Mesothelial cell of epicardium (in vitro differentiated cells): ENCODE measurements around the gene STEAP4. TPM values are rescaled to one million over a fixed set of nuclear protein-coding genes. Genes with fewer than 3 reads are reported as not detected.

ENCODE experiments used
- DNase-seq, 2 experiments: peaks; one replicate each; pipeline ENCODE4 v3.0.0; 2021; ENCODE audit warnings: low spot score in 2 of 2; ENCODE audit not compliant: unreplicated experiment in 2 of 2
- H3K27ac Mint-ChIP-seq: 2 replicates; pipeline ENCODE4 v1.8.0; 2021; ENCODE audit warnings: mixed read lengths
- H3K27me3 Mint-ChIP-seq: 2 replicates; pipeline ENCODE4 v1.8.0; 2021; ENCODE audit warnings: low read depth, mixed read lengths
- H3K36me3 Mint-ChIP-seq: 2 replicates; pipeline ENCODE4 v1.8.0; 2021; ENCODE audit warnings: mixed read lengths
- H3K4me1 Mint-ChIP-seq: 2 replicates; pipeline ENCODE4 v1.8.0; 2021; ENCODE audit warnings: mixed read lengths
- H3K4me3 Mint-ChIP-seq: 2 replicates; pipeline ENCODE4 v1.8.0; 2021; ENCODE audit warnings: mild to moderate bottlenecking, moderate library complexity, mixed read lengths
- H3K9me3 Mint-ChIP-seq: 2 replicates; pipeline ENCODE4 v1.8.0; 2021; ENCODE audit warnings: mixed read lengths
- total RNA-seq: library from RNA; stranded (reverse); gene quantifications from 3 replicates; pipeline ENCODE4 v1.2.1, GENCODE V29; 2021
- TF ChIP-seq, protein P1 (sequence below): fragments of 200-600 bp; sonication (generic); IDR thresholded peaks from one replicate; pipeline ENCODE4 v1.5.0; 2021; ENCODE audit warnings: antibody characterized with exemption; ENCODE audit not compliant: unreplicated experiment

STEAP4 gene
- total RNA-seq, 1 donor from 2014 or later, result 0.18 TPM

DNA sequence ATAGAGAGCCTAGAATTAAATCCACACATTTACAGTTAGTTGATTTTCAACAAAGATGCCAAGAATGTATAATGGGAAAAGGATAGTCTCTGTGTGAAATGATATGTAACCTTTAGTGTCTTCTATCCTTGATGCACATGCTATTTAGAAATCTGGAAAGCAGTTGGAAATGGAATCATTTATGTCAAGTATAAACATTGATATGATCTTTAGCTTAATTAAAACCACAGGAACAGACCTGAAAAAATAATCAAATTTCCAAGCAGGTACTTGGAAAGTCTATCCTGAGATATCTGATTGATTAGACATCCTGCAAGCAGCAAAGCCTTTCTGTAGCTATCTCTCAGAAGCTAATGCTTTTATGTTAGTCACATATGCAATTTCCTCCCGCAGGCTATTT, 62.4 kb downstream of the STEAP4 start:
- Mint-ChIP-seq H3K4me3 (no peak overlapping the region), H3K9me3 (no peaks in the 10 kb centered on the region), H3K36me3 (no peaks in the 10 kb centered on the region), H3K4me1 (peaks cover 3% of the 10 kb centered on the region), H3K27me3 (no peaks in the 10 kb centered on the region), H3K27ac (no peak overlapping the region)
- no peak for DNase-seq
- TF ChIP-seq, protein P1, sequence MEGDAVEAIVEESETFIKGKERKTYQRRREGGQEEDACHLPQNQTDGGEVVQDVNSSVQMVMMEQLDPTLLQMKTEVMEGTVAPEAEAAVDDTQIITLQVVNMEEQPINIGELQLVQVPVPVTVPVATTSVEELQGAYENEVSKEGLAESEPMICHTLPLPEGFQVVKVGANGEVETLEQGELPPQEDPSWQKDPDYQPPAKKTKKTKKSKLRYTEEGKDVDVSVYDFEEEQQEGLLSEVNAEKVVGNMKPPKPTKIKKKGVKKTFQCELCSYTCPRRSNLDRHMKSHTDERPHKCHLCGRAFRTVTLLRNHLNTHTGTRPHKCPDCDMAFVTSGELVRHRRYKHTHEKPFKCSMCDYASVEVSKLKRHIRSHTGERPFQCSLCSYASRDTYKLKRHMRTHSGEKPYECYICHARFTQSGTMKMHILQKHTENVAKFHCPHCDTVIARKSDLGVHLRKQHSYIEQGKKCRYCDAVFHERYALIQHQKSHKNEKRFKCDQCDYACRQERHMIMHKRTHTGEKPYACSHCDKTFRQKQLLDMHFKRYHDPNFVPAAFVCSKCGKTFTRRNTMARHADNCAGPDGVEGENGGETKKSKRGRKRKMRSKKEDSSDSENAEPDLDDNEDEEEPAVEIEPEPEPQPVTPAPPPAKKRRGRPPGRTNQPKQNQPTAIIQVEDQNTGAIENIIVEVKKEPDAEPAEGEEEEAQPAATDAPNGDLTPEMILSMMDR, result no peak

DNA sequence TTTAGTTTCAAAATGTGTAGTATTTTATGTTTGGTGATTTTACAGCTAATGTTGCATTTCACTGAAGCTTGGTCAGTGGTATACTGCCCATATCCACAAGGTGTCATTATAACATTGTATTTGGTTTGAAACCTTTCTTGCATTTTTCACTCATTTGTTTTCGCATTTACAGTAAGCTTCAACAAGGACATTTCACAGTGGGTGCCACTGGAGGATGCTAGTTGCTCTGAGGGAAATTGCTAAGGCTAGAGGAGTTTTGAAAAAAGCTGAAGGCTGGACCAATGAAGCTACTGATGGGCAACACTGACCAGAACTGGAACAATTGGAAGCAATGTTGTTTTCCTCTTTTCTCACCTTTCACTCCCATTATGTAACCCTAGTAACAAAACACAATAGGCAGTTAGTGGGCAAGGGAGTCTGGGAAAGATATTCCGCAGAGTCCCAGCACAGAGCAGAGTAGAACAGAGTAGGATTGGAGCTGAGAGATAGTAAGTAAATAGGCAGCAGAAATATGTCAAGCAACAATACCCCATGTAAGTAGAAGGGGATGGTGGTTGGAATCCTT, 63.3 kb downstream of the STEAP4 start:
- no peaks in the 10 kb centered on the region for H3K27me3 Mint-ChIP-seq
- H3K9me3 Mint-ChIP-seq, result no peaks in the 10 kb centered on the region
- H3K27ac Mint-ChIP-seq, result no peak overlapping the region
- no peak overlapping the region for H3K4me3 Mint-ChIP-seq
- H3K4me1 Mint-ChIP-seq, result peaks cover 3% of the 10 kb centered on the region
- no peak for DNase-seq
- TF ChIP-seq, protein P1, result peak; percentile 71
- H3K36me3 Mint-ChIP-seq, result no peaks in the 10 kb centered on the region

DNA sequence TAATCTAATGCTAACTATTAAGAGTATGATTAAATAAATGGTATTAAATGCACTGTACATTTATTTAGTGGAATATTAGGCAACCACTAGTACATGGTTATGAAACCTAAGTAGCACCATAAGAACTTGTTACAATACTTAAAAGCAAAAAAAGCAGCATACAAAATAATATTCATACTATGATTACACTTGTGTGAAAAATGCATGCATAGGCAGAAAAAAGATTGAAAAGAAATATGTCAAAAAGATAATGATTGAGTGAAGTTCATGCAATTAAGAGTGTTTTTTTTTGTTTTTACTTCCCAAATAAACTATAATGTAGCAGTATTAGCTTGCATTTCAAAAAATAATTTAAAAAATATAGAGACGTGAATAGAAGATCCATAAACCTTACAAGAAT, 66.8 kb downstream of the STEAP4 start:
- H3K9me3 Mint-ChIP-seq, result no peaks in the 10 kb centered on the region
- H3K4me3 Mint-ChIP-seq, result no peak overlapping the region
- TF ChIP-seq, protein P1, result no peak
- DNase-seq, result no peak
- H3K27me3 Mint-ChIP-seq, result no peaks in the 10 kb centered on the region
- no peak overlapping the region for H3K27ac Mint-ChIP-seq
- H3K36me3 Mint-ChIP-seq, result no peaks in the 10 kb centered on the region
- peaks cover 3% of the 10 kb centered on the region for H3K4me1 Mint-ChIP-seq

DNA sequence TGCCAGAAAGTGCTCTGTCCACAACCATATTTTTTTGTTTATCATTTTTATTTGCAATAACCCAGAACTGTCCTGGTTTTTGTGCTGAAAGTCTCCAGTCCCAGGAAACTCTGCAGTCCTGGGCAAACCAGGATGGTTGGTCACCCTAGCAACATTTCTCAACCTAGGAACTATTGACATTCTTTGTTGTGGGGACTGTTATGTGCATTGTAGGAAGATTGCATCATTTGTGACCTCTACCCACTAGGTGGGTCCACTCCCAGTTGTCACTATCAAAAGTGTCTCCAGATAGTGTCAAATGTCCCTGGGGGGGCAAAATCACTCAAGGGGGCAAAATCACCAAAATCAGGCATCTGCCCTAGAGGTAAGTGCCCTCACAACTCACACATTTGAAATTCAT, 72.9 kb downstream of the STEAP4 start:
- peaks cover 1% of the 10 kb centered on the region for H3K9me3 Mint-ChIP-seq
- DNase-seq, result no peak
- no peaks in the 10 kb centered on the region for H3K27me3 Mint-ChIP-seq
- TF ChIP-seq, protein P1, result no peak
- no peak overlapping the region for H3K27ac Mint-ChIP-seq
- peaks cover 1% of the 10 kb centered on the region for H3K36me3 Mint-ChIP-seq
- no peaks in the 10 kb centered on the region for H3K4me1 Mint-ChIP-seq
- no peak overlapping the region for H3K4me3 Mint-ChIP-seq

DNA sequence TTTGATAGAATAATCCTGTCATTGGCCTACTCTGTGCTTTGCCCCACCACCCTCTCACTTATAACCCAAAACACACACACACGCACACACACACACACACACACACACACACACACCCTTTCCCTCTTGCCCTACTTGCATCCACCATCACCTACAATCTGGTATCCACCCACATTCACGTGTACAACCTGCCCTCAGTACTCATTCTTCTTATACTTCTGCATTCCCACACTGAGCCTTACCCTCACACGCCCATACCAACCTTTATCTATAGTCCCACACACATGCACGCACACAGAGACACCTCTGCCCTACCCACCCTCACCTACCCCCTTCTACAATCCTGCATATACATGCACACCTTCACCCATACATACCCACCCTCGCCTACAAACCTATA, 76.0 kb downstream of the STEAP4 start:
- peaks cover 3% of the 10 kb centered on the region for H3K36me3 Mint-ChIP-seq
- peaks cover 3% of the 10 kb centered on the region for H3K4me1 Mint-ChIP-seq
- H3K4me3 Mint-ChIP-seq, result no peak overlapping the region
- TF ChIP-seq, protein P1, result no peak
- H3K9me3 Mint-ChIP-seq, result peaks cover 8% of the 10 kb centered on the region
- H3K27ac Mint-ChIP-seq, result no peak overlapping the region
- H3K27me3 Mint-ChIP-seq, result no peaks in the 10 kb centered on the region
- DNase-seq, result no peak
